HPDE6-E6E7 (cell line): Measurements from ENCODE around the gene NMUR2.

Source experiments
- DNase-seq: peaks from one replicate; pipeline ENCODE4 v3.0.0; 2011; ENCODE audit warnings: missing footprints; ENCODE audit errors: extremely low spot score

Gene NMUR2

DNA sequence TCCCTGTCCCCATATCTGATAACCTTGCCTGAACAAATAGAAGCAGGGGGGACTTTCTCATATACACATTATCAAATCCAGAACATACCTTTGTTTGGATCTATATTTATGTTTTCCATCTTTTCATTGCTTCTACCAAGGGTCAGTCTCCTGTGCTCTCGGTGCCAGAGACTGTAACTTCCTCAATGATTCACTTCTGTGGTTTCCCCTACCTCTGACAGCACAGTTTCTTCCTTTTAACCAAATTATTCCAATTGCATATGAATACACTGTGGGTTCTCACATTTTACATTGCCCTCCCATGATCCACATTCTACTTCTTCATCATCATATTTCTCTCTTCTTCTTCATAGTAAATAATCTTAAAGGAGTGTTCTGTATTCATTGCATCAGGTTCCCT lies 32.2 kb downstream of the NMUR2 start:
- no peak for DNase-seq

DNA sequence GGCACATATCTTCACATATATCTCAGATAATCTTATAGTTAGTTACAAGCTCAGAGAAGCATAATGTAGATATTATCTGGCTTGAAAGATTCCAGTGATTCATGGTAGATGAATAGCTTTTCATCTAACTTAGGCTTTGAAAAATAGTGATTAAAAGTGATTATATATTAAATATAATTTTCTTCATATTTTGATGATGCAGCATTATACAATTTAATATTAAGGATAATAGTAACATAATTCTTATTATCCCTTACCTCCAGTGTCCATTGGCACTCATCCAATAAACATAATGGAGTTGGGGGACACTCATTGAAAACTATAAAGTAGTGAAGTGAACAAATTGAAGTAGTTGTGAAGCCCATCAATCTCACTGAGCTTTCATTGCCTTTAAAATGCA lies 35.8 kb downstream of the NMUR2 start:
- DNase-seq, result no peak

DNA sequence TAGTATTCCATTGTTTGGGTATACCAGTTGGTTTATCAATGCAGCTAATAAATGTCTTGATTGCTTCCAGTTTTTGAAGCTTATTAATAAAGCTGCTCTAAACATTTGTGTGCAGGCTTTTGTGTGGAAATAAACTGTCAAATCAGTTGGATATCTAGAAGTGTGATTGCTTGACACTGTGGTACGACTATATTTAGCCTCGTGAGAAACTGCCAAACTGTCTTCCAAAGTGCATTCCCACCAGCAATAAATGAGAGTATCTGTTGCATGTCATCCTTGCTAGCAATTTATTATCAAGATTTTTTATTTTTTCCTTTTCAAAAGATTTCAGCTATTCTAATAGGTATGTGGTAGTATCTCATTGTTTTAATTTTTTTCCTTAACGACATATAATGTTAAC lies 37.5 kb downstream of the NMUR2 start:
- DNase-seq, result no peak

DNA sequence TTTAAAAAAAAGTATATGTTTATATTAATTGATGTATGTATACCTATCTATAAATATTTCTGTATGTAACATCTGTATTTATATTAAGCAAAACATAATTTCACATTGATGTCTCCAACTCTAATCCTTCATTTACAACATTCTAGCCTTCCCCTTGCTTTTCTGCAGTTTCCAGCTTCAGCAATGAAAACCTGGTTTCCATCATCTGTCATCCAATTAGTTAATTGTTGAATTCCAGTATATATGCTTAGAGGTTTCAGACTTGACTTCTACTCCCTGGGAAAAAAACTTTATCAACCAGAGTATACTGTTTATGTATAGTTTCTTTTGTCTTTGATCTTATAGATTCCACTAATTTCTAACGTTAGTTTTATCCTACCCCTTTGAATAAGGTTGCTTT lies 38.4 kb downstream of the NMUR2 start:
- no peak for DNase-seq

DNA sequence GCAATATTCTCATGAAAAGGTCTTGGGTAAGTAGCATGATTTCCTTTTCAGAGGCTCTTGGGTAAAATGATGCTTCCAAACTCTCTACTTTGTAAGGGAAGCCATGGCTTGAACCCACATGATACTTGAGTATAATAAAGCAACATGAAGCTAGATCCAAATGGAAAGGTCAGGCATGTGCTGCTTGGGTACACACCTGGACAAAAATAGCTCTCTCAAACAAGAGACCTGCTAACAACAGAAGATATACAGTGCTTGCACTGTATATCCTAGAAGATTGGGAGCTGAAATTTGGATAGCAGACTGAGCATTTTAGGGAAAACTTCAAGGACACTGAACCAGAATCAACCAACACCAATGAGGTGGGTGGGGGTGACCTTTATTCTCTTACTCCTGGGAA lies 40.2 kb downstream of the NMUR2 start:
- no peak for DNase-seq

DNA sequence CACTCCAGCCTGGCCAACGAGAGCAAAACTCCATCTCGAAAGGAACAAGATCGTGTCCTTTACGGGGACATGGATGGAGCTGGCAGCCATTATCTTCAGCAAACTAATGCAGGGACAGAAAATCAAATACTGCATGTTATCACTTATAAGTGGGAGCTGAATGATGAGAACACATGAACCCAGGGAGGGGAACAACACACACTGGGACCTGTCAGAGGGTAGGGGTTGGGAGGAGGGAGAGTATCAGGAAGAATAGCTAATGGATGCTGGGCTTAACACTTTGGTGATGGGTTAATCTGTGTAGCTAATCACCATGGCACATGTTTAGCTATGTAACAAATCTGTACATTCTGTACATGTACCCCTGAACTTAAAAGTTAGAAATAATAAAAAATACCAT lies 40.9 kb downstream of the NMUR2 start:
- no peak for DNase-seq

DNA sequence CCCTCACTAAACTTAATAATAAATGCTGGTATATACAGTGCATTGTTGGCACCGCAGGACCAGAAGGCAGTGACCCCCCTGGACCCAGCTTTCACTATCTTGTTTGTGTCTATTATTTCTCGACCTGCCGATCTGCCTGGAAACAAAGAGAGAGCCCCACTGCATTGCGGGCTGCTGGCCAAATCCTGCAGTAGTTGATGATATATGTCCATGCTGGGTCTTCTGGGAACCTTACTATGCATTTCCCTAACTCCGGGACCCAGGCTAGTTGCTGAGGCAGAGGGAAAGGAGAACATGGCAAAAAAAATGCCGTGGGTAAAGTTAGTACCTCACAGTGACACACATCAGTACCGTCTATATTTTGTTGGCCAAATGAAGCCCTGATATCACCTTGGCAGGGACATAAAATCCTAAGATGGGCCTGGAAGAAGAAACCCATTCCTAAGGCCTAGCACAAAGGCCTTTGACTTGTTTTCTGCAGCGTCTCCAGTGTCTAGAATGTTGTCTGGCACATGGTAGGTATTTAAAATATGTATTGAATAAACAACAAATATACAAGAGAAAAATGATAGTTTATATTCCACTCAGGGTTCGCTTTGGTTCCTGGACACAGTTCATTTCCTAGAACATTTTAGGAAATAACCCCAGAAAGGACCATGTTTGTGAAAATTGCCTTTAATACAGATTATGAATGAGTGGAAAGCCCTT lies 46.1 kb downstream of the NMUR2 start:
- DNase-seq, result no peak

DNA sequence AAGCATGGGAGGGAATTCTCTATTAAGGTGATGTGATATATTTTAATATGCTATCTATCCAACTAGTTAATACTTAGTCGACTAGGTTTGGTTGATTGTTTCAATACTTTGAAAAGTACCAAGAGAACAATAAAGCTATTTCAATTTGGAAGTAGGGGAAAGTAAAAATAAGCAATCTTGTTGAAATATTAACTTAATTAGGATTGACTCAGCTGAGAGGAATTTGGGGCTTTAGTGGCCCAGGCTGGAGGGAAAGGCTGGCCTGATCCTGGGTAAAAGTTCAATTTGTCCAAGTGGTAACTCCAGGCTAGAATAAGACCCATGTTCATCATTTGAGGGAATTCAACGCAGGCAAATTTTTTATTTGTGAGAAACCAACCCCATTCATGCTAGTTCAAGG lies 48.6 kb downstream of the NMUR2 start:
- DNase-seq, result no peak

DNA sequence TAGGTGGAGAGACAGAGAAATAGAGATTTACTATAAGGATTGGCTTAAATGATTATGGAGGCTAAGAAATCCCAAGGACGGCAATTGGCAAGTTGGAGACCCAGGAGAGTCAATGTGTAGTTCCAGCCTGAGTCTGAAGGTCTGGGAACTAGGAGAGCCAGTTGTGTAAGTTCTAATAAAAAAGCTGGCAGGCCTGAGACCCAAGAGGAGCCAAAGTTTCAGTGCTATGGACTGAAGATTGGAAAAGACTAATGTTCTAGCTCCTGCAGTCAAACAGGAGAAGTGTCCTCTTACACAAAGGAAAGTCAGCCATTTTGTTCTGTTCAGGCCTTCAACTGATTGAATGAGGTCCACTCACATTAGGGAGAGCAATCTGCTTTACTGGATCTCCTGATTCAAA lies 50.0 kb downstream of the NMUR2 start:
- DNase-seq, result no peak

DNA sequence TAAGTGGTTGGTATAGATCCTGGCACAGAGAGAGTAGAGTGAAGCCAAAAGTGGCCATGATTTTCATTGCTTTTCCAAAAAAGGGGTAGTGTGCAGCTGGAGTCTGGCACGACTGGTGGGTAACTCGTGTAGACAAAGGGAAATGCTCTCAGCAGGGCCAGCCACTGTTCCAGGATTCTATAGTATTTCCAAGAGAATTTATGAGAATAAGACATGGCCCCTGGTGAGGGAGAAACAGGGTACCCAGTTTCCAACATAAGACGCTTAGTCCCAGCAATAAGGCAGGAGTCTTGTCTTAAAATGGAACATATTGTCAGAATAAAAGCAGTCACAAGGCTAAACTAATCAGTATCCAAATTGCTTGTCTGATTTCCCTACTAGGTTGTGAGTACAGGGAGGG lies 52.1 kb downstream of the NMUR2 start:
- no peak for DNase-seq

DNA sequence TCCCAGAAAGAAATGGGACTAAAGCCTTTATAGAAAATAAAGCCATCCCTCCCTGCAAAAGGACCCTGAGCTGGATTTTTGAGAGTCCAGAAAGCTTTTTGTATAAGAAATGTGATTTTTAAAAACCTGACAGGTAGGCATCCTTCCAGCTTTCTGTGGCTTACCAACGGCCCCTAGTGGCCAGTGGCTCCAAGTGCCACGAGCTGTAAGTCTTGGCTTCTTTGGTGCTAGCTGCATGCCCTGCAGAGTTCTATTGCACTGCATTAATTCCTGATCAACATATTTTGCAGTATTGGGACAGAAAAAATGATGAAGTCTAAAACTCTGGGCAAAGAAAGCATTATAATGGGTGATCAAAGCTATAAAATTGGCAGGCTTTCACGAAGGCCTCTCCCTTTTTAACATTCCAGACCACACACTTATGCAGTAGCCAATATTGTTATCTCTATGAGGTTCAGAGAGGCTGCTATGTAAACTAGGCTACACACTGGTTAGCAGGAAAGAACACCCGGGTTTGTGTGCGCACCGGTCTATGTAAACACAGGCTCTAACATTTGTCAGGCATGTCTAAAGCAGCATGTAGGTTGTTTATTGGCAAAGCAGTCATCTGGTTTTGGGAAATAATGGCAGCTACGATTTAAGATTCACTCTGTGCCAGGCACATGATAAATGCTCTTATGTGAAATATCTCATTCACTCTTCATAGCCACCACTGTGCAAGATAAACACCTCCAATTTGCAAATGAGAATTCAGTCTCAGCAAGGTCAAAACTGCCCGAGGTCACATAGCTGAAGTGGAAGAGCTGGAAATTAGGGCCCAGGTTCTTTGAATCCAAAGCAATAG lies 55.2 kb downstream of the NMUR2 start:
- DNase-seq, result peak; percentile 17
